Spleen (tissue), 7 donors: Measurements from ENCODE around the gene PLCB2.

Experiments
- CTCF ChIP-seq, 11 experiments: fragments of 200-600 bp in 7 of 11; fragments of 450-650 bp in 4 of 11; sonication (generic) in 4 of 11; IDR thresholded peaks in 8 of 11; conservative IDR thresholded peaks in 3 of 11; 1 replicate in 7 of 11; 2 replicates in 4 of 11; pipeline versions ENCODE4 v1.4.0 to v1.8.0; 2016 to 2021; ENCODE audit warnings: antibody characterized with exemption in 11 of 11, inconsistent platforms in 4 of 11, mild to moderate bottlenecking in 1 of 11
- POLR2A ChIP-seq, 3 donors: fragments of 450-650 bp; IDR thresholded peaks; one replicate each; pipeline ENCODE4 v1.5.1; 2017; ENCODE audit warnings: antibody characterized with exemption in 3 of 3, mild to moderate bottlenecking in 1 of 3
- POLR2AphosphoS5 ChIP-seq, 3 donors: sonication (generic); formaldehyde crosslinking; IDR thresholded peaks; one replicate each; pipeline ENCODE4 v1.5.1; 2017; ENCODE audit warnings: antibody characterized with exemption in 3 of 3
- donor health status: DM: no; HTN: no; CAD: no; lungs with moderate emphysema.
- donor health status: DM: no; HTN: no; CAD: no.
- donor health status: DM: no; HTN: no; CAD: no.

GRCh38 chr15:40334941-40335795 lies 27.4 kb upstream of the PLCB2 start:
- TF ChIP-seq CTCF (IDR thresholded peaks at IDR 0.05 in 8 of 11, conservative IDR thresholded peaks at IDR 0.05 in 3 of 11) (no peak), POLR2A (IDR thresholded peaks at IDR 0.05) (no peak), POLR2AphosphoS5 (IDR thresholded peaks at IDR 0.05) (no peak)
